Muscle of leg (tissue), 11 donors: Measurements from ENCODE around the gene OR2F1. TPM values are rescaled to one million over a fixed set of nuclear protein-coding genes. Genes with fewer than 3 reads are reported as not detected.

Experiments used
- DNase-seq: peaks from one replicate; pipeline ENCODE4 v3.0.0; 2013
- H3K27ac ChIP-seq: one replicate; pipeline ENCODE4 v1.5.1; 2013; ENCODE audit warnings: mild to moderate bottlenecking, low read length, control low read depth
- H3K27me3 ChIP-seq: one replicate; pipeline ENCODE4 v1.6.1; 2013; ENCODE audit warnings: low read length; ENCODE audit not compliant: control insufficient read depth, insufficient read depth
- H3K36me3 ChIP-seq: one replicate; pipeline ENCODE4 v1.6.1; 2013; ENCODE audit warnings: low read length; ENCODE audit not compliant: control insufficient read depth, insufficient read depth
- H3K4me1 ChIP-seq: one replicate; pipeline ENCODE4 v1.6.1; 2013; ENCODE audit warnings: low read length; ENCODE audit not compliant: control insufficient read depth, insufficient read depth
- H3K4me3 ChIP-seq: one replicate; pipeline ENCODE4 v1.5.1; 2013; ENCODE audit warnings: low read length, control low read depth
- H3K9me3 ChIP-seq: replicated peaks from 2 replicates; pipeline ENCODE4 v1.6.1; 2013; ENCODE audit warnings: low read depth, low read length; ENCODE audit not compliant: control insufficient read depth
- WGBS: methylation state at CpG from one replicate; pipeline ENCODE4 v1.1.5; 2013; ENCODE audit warnings: missing lambda C conversion rate; ENCODE audit not compliant: insufficient coverage; 5-methylcytosine and 5-hydroxymethylcytosine counted together
- polyA plus RNA-seq, 8 donors: library from polyadenylated mRNA; unstranded; fragments of 120-200 nt; gene quantifications; one replicate each; pipeline versions ENCODE4 v1.2.1 to v1.2.3, GENCODE V29; 2013; ENCODE audit warnings: inconsistent platforms in 1 of 8, low replicate concordance in 1 of 8; ENCODE audit not compliant: insufficient read length in 8 of 8, insufficient read depth in 1 of 8
- total RNA-seq: library from RNA; stranded (reverse); fragments of 120-200 nt; gene quantifications from one replicate; pipeline ENCODE4 v1.2.4, GENCODE V29; 2013

OR2F1 gene
- total and polyA plus RNA-seq, 9 donors: 0.12 to 0.32 TPM; not detected in 7

- Histone ChIP-seq H3K36me3 (no peaks in the 10 kb centered on the region), H3K4me1 (peaks cover 2% of the 10 kb centered on the region), H3K27ac (no peak overlapping the region), H3K4me3 (no peak overlapping the region), H3K9me3 (no peaks in the 10 kb centered on the region), H3K27me3 (no peaks in the 10 kb centered on the region)
- peak; percentile 44 for DNase-seq
- WGBS: no CpG with 5 or more reads among the region's 2 CpGs
Observed at GRCh38 chr7:143954135-143954534, 509 bp upstream of the OR2F1 start.

GRCh38 chr7:143958781-143959180, 4.1 kb downstream of the OR2F1 start:
- no peak overlapping the region for H3K4me3 ChIP-seq
- peaks cover 2% of the 10 kb centered on the region for H3K4me1 ChIP-seq
- no peak overlapping the region for H3K27ac ChIP-seq
- DNase-seq: peak; percentile 59
- H3K9me3 ChIP-seq: no peaks in the 10 kb centered on the region
- H3K27me3 ChIP-seq: no peaks in the 10 kb centered on the region
- no peaks in the 10 kb centered on the region for H3K36me3 ChIP-seq
- no CpG with 5 or more reads among the region's 3 CpGs for WGBS

DNA sequence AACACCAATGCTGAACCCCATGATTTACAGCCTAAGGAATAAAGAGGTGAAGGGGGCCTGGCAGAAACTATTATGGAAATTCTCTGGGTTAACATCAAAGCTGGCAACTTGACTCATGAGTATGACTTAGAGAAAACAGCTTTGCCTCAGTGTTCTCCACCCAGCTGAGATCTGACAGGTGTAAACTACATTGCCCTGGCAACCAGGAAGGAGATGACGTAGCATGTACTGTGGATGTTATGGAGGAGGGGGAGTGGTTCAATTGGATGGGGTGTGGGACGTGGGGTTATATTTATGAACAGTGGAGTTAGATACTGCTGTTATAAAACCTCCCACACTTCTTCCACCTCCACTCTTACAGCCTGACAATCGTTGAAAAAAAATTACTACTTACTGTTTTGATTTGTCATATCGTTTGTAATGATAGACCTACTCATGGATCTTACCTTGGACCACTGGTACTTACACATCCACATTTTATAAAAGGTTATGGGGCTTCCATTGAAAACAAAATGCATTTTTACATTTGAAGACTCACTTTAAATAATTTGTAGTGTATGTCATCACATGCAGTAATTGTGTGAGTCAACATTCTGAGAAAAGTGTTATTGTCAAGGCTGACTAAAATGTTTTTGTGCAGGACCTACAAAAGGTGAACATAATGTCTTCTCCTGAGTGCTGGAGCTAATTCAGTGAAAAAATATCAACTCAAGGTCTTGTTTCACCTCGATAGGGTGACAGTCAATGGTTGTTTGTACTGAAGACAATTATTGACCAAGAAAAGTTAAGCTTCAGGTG, 6.4 kb downstream of the OR2F1 start:
- Histone ChIP-seq H3K4me3 (no peak overlapping the region), H3K27ac (no peak overlapping the region), H3K36me3 (no peaks in the 10 kb centered on the region), H3K27me3 (no peaks in the 10 kb centered on the region), H3K9me3 (no peaks in the 10 kb centered on the region), H3K4me1 (no peaks in the 10 kb centered on the region)
- no CpG with 5 or more reads among the region's 5 CpGs for WGBS
- DNase-seq: no peak

DNA sequence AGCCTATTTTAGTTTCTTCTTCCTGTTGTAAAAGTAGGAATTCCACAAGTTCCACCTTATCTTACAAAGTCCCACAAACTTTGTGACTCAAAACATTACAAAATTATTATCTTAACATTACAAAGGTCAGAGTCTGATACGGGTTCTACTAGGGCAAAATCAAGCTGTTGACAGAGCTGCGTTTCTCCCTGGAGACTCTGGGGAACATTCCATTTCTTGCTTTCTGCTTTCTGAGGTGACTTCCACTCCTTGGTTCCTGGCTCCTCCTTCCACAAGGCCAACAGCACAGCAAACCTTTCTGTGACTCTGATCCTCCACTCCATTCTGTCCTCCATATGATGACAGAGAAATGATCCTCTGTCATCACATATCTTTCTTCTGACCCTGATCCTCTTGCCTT, 10.6 kb downstream of the OR2F1 start:
- Histone ChIP-seq H3K27me3 (no peaks in the 10 kb centered on the region), H3K9me3 (no peaks in the 10 kb centered on the region), H3K4me3 (no peak overlapping the region), H3K4me1 (no peaks in the 10 kb centered on the region), H3K27ac (no peak overlapping the region), H3K36me3 (no peaks in the 10 kb centered on the region)
- WGBS: 70% methylated on average over 2 of the region's 2 CpGs
- DNase-seq: no peak

DNA sequence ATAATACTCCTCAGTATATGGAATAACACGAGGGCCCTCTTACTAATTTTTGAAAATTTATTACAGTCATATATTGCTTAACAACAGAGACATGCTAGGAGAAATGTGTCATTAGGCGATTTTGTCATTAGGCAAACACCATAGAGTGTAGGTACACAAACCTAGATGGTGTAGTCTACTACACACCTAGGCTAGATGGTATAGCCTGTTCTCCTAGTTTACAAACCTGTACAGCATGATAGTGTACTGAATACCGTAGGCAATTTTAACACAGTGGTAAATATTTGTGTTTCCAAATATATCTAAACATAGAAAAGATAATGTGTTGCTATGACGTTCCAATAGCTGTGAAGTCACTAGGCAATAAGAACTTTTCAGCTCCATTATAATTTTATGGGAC, 12.8 kb downstream of the OR2F1 start:
- H3K36me3 ChIP-seq: no peaks in the 10 kb centered on the region
- WGBS: no CpG with 5 or more reads among the region's 4 CpGs
- H3K4me3 ChIP-seq: no peak overlapping the region

DNA sequence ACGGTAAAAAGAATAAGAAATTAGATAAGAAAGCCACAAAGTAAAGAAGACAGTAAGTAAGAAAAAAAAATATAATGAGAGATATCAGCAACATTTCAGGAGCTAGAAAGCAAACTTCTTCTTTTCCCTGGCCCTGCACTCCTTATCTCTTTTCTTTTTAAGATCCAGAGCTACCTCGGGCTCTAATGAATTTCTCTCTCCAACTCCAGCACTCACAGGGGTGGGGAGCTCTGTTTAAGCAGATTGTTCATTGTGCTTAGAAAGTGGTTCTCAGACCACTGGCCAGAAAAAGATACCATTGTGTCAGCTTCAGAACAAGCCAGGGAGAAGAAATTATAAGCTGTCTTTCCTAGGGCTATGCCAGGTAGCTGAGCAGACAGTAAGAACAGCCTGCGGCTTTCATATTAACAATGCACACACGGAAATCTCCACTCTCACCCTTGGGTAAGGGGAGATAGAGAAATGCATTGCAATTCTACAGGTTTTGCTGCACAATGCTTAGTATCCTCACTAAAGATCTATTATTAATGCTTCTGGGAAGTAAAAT, 19.3 kb downstream of the OR2F1 start:
- H3K9me3 ChIP-seq: no peaks in the 10 kb centered on the region
- H3K27ac ChIP-seq: no peak overlapping the region
- H3K4me3 ChIP-seq: no peak overlapping the region
- no peaks in the 10 kb centered on the region for H3K4me1 ChIP-seq
- WGBS: no CpG with 5 or more reads among the region's 4 CpGs
- no peaks in the 10 kb centered on the region for H3K27me3 ChIP-seq
- no peaks in the 10 kb centered on the region for H3K36me3 ChIP-seq
- no peak for DNase-seq

More for the DNA sequence above, 12.8 kb downstream of the OR2F1 start:
- Histone ChIP-seq H3K4me1 (no peaks in the 10 kb centered on the region), H3K9me3 (no peaks in the 10 kb centered on the region), H3K27ac (no peak overlapping the region), H3K27me3 (no peaks in the 10 kb centered on the region)
- DNase-seq: no peak

GRCh38 chr7:143974459-143974858, 19.8 kb downstream of the OR2F1 start:
- Histone ChIP-seq H3K36me3 (no peaks in the 10 kb centered on the region), H3K4me3 (no peak overlapping the region), H3K9me3 (no peaks in the 10 kb centered on the region), H3K27me3 (no peaks in the 10 kb centered on the region), H3K4me1 (no peaks in the 10 kb centered on the region), H3K27ac (no peak overlapping the region)
- no peak for DNase-seq
- 81% methylated on average over 3 of the region's 4 CpGs for WGBS

- H3K4me1 ChIP-seq: no peaks in the 10 kb centered on the region
- no peaks in the 10 kb centered on the region for H3K36me3 ChIP-seq
- no peaks in the 10 kb centered on the region for H3K9me3 ChIP-seq
- H3K4me3 ChIP-seq: no peak overlapping the region
- no peaks in the 10 kb centered on the region for H3K27me3 ChIP-seq
- no peak overlapping the region for H3K27ac ChIP-seq
- no CpG with 5 or more reads among the region's 1 CpG for WGBS
- peak; percentile 14 for DNase-seq
Observed at GRCh38 chr7:143975617-143976016, 21.0 kb downstream of the OR2F1 start.

DNA sequence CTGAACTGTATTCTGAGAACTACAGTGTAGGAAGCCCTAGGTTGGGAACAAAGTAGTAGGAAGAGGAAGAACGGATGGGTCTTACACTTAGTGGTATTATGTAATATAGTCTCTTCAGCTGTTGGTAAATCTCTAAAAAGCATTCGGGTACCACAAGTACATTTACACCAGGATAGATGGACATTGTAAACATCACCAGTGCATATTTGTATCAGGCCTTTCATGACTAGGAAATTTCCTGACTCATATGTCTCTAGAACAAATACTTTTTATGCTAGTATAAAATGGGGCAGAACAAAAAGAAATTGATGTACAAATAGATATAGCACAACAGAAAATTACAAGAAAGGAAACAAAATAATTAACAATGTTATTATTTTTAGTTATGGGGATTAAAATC, 23.9 kb downstream of the OR2F1 start:
- H3K27me3 ChIP-seq: no peaks in the 10 kb centered on the region
- WGBS: no CpG with 5 or more reads among the region's 2 CpGs
- H3K36me3 ChIP-seq: no peaks in the 10 kb centered on the region
- H3K4me1 ChIP-seq: no peaks in the 10 kb centered on the region
- H3K27ac ChIP-seq: no peak overlapping the region
- no peak overlapping the region for H3K4me3 ChIP-seq
- no peak for DNase-seq
- no peaks in the 10 kb centered on the region for H3K9me3 ChIP-seq

- H3K4me3 ChIP-seq: no peak overlapping the region
- H3K27ac ChIP-seq: no peak overlapping the region
- no peaks in the 10 kb centered on the region for H3K27me3 ChIP-seq
- H3K36me3 ChIP-seq: no peaks in the 10 kb centered on the region
- no peaks in the 10 kb centered on the region for H3K9me3 ChIP-seq
- DNase-seq: no peak
- WGBS: no CpG with 5 or more reads among the region's 1 CpG
- H3K4me1 ChIP-seq: no peaks in the 10 kb centered on the region
Observed at GRCh38 chr7:143979359-143979758, 24.7 kb downstream of the OR2F1 start.
